Activated CD4-positive, alpha-beta T cell treated with anti-CD3 and anti-CD28 coated beads for 1 hour (primary cell): ENCODE measurements around the gene ZGLP1.
"Not testable (repeated sequence)": the region's sequence is repeated elsewhere in the genome, so short reads cannot be mapped to it uniquely, and the experiment has no call there.

Experiments used
- DNase-seq: peaks from one replicate; pipeline ENCODE4 v3.0.0-alpha.2; 2020

The ZGLP1 gene

GRCh38 chr19:10292789-10293636, 16.6 kb downstream of the ZGLP1 start:
- no peak for DNase-seq

GRCh38 chr19:10292206-10292788, 17.3 kb downstream of the ZGLP1 start:
- no peak for DNase-seq

GRCh38 chr19:10291554-10292205, 17.9 kb downstream of the ZGLP1 start:
- DNase-seq = no peak

GRCh38 chr19:10290876-10291553, 18.6 kb downstream of the ZGLP1 start:
- DNase-seq = peak; percentile 26

- DNase-seq = no peak
These were observed 19.2 kb downstream of the ZGLP1 start for GRCh38 chr19:10290357-10290875.

- no peak for DNase-seq
These were observed 19.7 kb downstream of the ZGLP1 start, which contains the start of gene ICAM5 for GRCh38 chr19:10289836-10290356. Gene ICAM5, plus strand, starts transcription at chr19:10289952. Its CDS starts 92 bp downstream, at chr19:10290044.

- DNase-seq = peak; percentile 39
These were observed 20.3 kb downstream of the ZGLP1 start for GRCh38 chr19:10289167-10289835.

- DNase-seq = no peak
These were observed 20.9 kb downstream of the ZGLP1 start for GRCh38 chr19:10288662-10289166.

- DNase-seq = no peak
These were observed 22.5 kb downstream of the ZGLP1 start, which contains the start of gene ICAM4 for GRCh38 chr19:10286803-10287737. Gene ICAM4, plus strand, starts transcription at chr19:10286955. Its CDS starts 58 bp downstream, at chr19:10287013.

GRCh38 chr19:10285393-10285792, 24.2 kb downstream of the ZGLP1 start:
- DNase-seq = no peak

- no peak for DNase-seq
These were observed 24.7 kb downstream of the ZGLP1 start for GRCh38 chr19:10284960-10285278.

GRCh38 chr19:10284065-10284959, 25.3 kb downstream of the ZGLP1 start:
- DNase-seq = no peak

GRCh38 chr19:10283301-10284064, 26.1 kb downstream of the ZGLP1 start:
- no peak for DNase-seq

- DNase-seq = not testable (repeated sequence)
These were observed 27.6 kb downstream of the ZGLP1 start for GRCh38 chr19:10282043-10282442.

GRCh38 chr19:10279737-10280442, 29.7 kb downstream of the ZGLP1 start:
- no peak for DNase-seq

- DNase-seq = no peak
These were observed 30.7 kb downstream of the ZGLP1 start for GRCh38 chr19:10278935-10279334.

GRCh38 chr19:10277795-10278589, 31.6 kb downstream of the ZGLP1 start:
- no peak for DNase-seq
